Measurements from ENCODE around the gene ERC2.

The ERC2 gene

GRCh38 chr3:55824406-55824805 is 643.9 kb downstream of the ERC2 start:
- no peak for DNase-seq (ENCODE audit: low read depth)

- DNase-seq (ENCODE audit: low read depth): no peak
These were observed 644.4 kb downstream of the ERC2 start for GRCh38 chr3:55823829-55824228.

DNA sequence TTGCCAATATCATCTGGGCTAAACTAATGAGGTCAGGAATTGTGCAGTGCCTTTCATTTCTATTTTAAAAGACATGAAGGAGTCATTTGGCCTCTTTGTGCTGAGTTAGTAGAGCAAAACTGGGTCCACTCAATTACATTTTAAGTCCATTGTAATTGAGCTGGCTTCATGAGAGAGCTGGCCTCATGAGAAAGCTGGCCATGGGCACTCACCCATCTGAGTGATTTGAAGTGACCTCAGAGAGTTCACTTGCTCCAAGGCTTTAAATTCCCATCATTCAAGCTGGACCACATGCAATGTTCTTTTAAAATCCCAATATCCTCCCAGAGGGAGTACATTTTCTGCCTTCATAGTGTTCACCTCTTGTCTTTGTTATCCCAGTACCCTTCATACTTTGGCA is 645.3 kb downstream of the ERC2 start:
- no peak for DNase-seq (ENCODE audit: low read depth)

DNA sequence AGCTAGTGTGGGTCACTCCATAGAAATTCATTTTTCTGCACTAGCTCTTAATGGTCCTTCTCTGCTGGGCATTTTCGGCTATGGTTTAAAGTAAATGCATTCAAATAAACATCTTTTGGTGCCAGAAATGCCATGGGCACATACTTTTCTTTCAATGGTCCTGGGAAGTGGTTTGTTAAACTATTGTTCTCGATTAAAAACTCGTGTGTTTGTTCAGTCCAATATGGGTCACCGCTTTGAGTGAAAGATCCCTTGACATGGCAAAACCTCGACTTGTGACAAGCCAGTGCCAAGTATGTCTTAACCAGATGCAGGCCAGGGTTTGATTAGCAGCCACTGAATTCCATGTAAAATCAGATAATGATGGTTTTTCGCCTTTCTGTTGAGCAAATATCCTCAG is 649.3 kb downstream of the ERC2 start:
- DNase-seq (ENCODE audit: low read depth): no peak

GRCh38 chr3:55818485-55818884 is 649.8 kb downstream of the ERC2 start:
- no peak for DNase-seq (ENCODE audit: low read depth)

DNA sequence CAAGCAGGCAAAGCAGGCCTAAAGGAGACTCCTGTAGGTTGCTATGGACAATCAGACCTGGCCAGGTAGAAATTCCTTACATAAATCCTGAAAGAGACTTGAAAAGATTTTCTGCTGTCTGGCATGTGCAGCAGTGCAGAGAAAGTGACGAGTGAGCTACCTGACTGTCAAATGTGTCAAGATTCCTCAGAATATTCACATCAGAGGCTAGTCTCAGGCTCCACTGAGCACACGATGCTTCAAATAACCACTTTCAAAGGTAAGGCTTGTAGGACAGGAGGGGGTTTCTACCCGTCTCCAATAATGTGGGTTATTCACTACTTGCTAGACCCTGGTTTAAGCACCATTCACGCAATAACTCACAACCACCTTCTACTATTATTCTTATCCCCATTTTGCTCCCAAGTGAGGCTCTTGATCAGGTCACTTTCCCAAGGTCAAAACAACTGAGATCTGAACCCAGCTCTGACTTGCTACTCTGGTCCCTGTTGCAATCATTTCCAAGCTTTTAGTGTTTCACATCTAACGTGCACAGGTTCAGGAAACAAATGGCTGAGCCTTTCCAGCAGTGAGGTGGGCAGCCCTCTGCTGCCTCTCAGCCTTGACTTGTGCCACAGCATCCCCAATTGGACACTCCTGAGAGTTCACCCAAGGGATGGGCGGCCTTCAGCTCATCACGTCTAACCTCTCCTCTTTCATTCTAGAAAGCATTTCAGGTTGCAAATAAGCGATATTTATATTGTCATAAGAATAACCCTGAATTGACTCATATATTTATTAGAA is 651.3 kb downstream of the ERC2 start:
- no peak for DNase-seq (ENCODE audit: low read depth)

DNA sequence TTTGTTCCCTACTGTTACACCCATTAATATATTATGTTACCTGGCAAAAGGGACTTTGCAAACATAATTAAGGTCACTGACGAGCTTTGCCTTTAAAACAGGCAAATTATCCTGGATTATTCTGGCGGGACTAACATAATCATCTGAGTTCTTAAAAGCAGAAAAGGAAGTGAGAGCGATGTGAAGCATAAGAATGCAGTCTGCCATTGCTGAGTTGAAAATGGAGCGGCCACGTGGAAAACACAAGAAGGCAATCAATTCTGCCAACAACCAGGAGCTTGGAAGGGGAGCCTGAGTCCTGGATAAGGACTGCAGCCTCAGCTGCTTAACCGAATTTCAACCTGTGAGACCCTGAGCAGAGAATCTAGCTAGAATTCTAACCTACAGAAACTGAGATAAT is 653.0 kb downstream of the ERC2 start:
- no peak for DNase-seq (ENCODE audit: low read depth)

GRCh38 chr3:55813268-55814097 is 654.8 kb downstream of the ERC2 start:
- DNase-seq (ENCODE audit: low read depth): no peak

- DNase-seq (ENCODE audit: low read depth): no peak
These were observed 655.8 kb downstream of the ERC2 start for GRCh38 chr3:55812394-55813013.

GRCh38 chr3:55807210-55807609 is 661.1 kb downstream of the ERC2 start:
- no peak for DNase-seq (ENCODE audit: low read depth)

- no peak for DNase-seq (ENCODE audit: low read depth)
These were observed 663.1 kb downstream of the ERC2 start for GRCh38 chr3:55805169-55805568.

DNA sequence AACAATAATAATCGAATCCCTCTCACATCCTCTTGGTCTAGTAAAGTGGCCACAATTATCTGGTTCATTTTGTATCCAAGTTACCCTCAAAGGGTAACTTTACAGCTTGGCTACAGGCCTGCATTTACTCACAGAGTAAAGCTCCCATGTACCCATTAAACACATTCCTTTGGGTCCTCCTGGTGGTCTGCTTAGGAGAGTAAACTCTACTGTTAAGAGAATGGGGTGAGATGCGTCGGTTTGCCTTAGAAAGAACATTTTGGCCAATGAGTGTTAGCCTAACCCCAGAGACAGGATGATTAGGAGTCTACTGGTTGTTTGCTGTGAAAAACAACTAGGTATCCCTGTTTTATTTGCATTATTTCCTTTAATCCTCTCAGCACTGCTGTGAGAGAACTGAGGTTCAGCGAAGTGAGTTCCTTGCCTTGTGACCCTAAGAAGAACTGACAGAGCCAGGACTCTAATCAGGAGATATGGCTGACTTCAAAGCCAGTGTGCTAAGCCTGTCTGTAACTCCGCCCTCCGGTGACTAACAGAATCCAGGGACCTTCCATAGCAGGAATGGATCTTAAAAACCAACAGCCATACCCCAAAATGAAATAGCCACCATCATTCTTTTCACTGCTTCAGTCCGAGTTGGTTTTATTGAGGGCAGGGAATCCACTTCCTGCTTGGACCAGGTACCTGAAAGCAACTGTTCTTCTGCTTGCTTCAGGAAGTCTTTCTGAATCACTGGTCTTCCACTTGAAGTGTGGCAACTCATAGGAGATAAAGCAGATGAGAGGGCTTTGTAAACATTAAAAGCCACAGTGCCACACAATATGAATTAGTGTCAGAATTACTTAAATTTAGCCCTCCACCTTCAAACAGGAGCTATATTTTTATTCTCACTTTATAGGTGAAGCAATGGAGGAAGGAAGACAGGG is 663.8 kb downstream of the ERC2 start:
- no peak for DNase-seq (ENCODE audit: low read depth)

DNA sequence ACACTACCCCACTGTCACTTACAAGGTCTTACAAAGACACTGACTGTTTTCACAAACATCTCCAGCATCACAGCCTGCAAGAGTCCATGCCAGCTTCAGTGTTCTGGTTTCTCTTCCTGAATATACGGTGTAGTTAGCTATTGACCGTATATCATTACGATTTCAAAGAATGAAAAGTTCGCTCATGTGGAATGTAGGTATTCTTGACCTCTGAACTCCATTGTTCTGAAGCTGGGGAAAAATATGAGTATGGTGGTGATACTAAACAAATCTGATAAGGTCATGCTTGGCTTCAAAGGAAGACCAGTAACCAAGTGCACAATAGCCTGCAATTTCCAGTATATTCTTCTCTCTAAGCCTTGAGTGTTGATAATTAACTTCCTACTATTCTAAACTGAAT is 665.5 kb downstream of the ERC2 start:
- no peak for DNase-seq (ENCODE audit: low read depth)

DNA sequence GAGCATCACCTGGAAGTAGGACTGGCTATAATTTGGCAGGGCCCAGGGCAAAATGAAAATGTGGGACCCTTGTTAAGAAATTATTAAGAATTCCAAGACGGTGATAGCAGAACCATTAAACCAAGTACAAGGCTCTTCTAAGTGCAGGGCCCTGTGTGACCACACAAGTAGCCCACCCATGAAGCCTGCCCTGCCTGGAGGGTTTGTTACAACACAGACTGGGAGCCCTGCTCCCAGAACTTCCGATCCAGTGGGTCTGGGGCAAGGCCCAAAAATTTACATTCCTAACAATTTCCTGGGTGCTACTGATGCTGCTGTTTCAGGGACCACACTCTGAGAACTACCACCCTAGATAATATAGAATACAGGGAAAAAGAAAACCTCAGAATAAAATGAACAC is 666.6 kb downstream of the ERC2 start:
- DNase-seq (ENCODE audit: low read depth): no peak

GRCh38 chr3:55801068-55801467 is 667.2 kb downstream of the ERC2 start:
- DNase-seq (ENCODE audit: low read depth): no peak

DNA sequence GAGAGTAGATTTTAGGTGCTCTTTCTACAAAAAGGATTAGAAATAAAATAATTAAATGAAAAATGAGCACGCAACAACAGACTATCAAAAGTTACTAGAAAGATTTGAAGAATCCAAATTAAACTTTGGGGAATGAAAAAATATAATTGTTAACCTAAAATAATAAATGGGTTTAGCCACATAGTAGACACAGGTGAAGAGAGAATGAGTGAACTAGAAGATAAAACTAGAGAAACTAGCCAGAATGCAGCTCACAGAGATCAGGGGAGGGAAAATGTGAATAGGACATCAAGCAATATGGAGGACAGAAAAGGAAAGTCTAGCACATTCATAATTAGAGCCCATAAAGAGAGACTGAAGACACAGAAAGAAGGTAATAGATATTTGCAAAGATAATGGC is 670.5 kb downstream of the ERC2 start:
- DNase-seq (ENCODE audit: low read depth): no peak

GRCh38 chr3:55797084-55797483 is 671.2 kb downstream of the ERC2 start:
- no peak for DNase-seq (ENCODE audit: low read depth)

GRCh38 chr3:55796533-55796932 is 671.7 kb downstream of the ERC2 start:
- no peak for DNase-seq (ENCODE audit: low read depth)

GRCh38 chr3:55795746-55796145 is 672.5 kb downstream of the ERC2 start:
- DNase-seq (ENCODE audit: low read depth): no peak

- DNase-seq (ENCODE audit: low read depth): no peak
These were observed 673.0 kb downstream of the ERC2 start for GRCh38 chr3:55795296-55795695.

- no peak for DNase-seq (ENCODE audit: low read depth)
These were observed 675.5 kb downstream of the ERC2 start for GRCh38 chr3:55792742-55793141.

DNA sequence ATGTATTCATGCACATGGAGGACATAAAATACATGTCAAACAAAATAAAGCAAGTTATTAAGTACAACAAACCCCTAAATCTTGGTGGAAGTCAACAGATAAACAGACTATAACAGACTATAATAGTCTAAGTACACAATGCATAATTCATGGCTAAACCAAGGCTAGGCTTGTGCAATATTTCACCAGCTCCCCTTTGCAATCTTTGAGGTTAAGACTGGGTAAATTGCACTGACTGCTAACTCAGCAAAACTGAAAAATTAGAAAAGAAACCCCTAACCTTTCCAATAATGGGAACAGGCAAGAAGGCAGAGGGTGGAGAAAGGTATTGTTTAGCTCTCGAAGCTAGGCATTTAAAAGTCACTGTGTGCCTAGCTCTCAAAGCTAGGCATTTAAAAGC is 676.3 kb downstream of the ERC2 start:
- no peak for DNase-seq (ENCODE audit: low read depth)

Data from activated T-cell treated with anti-CD3 and anti-CD28 coated beads for 24 hours (primary cell).